ENCODE measurements around the gene ZSCAN23. TPM values are rescaled to one million over a fixed set of nuclear protein-coding genes. Genes with fewer than 3 reads are reported as not detected.
A peak's percentile ranks its signal among the peaks of the same experiment; 100 is the strongest.

Gene ZSCAN23
- total RNA-seq (2012; rRNA removed), result 2.0 and 7.1 TPM in 2 replicates

DNA sequence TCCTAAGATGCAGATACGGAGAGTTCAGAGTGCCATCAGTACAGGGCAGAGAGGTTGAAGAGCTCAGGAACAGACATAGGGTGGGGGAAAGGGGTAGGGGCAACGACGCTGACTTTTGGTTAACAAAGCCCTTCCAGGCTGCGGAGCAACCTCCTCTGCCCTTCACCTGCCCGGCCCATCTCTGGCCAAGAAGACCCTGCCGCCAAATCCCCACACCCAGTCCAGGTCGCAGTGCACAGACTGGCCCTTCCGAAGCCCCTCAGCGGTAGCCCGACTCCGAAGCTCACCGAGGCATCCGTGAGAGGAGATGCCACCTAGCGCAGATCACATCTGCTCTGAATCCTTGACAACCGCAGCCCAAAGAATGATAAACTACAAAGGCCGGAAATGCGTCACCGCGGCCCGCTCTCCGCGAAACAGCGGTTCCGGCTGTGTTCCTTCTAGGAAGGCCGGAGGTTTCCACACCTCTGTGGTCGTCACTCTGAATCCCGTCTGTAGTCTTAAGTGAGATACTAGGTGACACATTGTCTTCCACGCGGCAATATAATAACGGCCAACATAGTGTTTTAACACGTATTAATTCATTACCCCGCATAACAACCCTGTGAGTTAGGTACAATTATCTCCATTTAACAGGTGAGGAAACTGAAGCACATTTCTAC, at the start of gene ZSCAN23:
Gene ZSCAN23 (minus strand): TSS at position 380 of the 662 bp plus-strand sequence. CDS start 7,225 bp downstream, outside the sequence.
- no peaks in the 10 kb centered on the region for H3K36me3 ChIP-seq (ENCODE audit: insufficient read depth, low read length)
- H3K9me3 ChIP-seq (replicated peaks; ENCODE audit: low read length), result no peaks in the 10 kb centered on the region
- peak within 1 kb of the TSS; percentile 88 for H3K4me2 ChIP-seq (ENCODE audit: low read length)
- H3K27me3 ChIP-seq (ENCODE audit: control insufficient read depth, insufficient read depth, low read length), result peaks cover 6% of the 10 kb centered on the region
- peaks cover 4% of the 10 kb centered on the region for H3K4me1 ChIP-seq (ENCODE audit: control insufficient read depth, insufficient read depth, low read length)
- peak within 1 kb of the TSS; percentile 98 for H3K4me3 ChIP-seq (ENCODE audit: low read length)
- H3K9ac ChIP-seq (ENCODE audit: low read depth, low read length), result peak within 1 kb of the TSS; percentile 93

DNA sequence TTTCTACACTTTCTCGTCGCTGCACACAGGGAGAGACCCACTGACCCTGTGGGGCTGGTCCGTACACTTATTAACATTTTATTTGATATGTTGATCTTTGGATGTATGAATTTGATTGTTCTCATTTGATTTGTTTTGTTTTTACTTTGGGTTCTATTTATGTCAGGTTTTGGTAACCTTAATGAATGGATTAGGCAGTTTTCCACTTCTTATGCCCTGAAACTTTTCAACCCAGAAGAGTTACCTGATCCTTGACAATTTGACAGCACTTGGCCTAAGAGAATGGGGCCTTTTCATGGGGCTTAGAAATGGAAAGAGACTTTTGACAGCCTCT, 48.7 kb upstream of the ZSCAN23 start:
- Histone ChIP-seq H3K27me3 (ENCODE audit: control insufficient read depth, insufficient read depth, low read length) (peaks cover 9% of the 10 kb centered on the region), H3K4me2 (ENCODE audit: low read length) (no peak overlapping the region), H3K36me3 (ENCODE audit: insufficient read depth, low read length) (no peaks in the 10 kb centered on the region), H3K4me3 (ENCODE audit: low read length) (no peak overlapping the region), H3K4me1 (ENCODE audit: control insufficient read depth, insufficient read depth, low read length) (no peaks in the 10 kb centered on the region), H3K9ac (ENCODE audit: low read depth, low read length) (no peak overlapping the region), H3K9me3 (replicated peaks; ENCODE audit: low read length) (no peaks in the 10 kb centered on the region)

DNA sequence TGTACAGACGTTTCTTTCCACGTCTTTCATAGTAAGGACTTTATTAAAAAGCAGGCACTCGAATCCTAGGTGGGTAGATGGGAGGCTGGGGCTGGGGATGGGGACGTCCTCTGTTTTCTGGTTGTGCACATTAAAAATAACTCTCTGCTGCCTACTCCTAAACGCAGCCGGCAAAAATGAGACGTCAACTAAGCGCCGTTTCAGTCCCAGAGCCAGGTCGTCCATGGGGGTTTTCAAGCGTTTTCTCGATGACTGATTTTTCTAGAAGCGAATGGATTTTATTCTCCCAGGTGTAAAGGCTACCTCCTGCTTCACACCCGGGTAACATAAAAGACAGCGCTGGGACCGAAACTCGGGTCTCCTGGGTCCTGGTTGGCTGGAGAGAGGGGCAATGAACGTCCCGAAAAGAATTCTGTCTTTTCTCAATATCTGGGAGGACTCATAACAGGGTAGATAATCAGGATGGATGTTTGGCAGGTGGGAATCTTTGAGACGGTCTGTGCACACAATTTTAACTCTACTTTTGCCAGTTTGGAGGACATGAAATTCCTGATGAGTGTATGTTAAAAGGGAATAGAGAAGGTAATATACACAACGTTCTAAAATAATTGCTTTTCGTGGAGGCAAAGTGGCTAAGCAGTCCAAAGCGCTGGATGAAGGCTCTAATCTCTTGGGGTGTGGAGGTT, 47.1 kb upstream of the ZSCAN23 start:
- peak overlapping the region; percentile 79 for H3K4me3 ChIP-seq (ENCODE audit: low read length)

DNA sequence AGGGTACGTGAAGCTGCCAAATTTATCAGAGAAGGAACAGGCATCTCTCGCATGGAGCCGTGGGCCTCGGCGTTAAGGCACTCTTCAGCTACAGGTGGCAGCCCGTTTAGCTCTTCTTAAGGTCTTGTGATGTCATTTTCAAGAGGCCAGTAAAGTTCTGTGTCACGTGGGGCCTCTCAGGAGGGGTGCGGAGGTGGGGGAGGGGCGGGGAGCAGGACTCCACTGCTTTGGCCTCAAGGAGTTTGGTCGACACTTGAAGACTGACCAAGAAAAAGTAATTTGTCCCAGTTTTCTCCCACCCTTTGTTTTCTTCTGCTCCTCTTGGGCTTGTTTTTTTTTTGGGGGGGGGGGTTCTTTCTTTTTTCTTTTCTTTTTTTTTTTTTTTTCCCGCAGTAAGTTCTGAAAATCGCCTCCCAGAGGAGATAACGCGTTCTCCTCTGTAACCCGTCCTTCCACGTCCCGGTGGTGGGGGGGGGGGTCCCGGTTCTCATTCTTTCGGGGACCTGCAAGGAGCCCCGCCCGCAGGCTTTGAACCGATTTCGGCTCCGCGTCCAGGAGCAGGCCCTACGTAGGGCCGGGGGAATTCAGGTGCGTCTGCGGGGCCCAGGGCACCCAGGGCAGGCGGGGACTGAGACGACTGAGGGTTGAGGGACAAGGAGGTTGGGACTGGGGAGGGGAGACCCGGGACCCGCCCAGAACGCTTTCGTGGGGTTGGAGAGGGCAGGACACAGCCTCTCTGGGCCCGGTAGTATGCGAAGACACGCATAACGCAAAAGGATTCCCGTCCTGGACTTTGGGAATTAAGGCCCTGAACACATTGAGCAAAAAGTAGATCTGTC, 46.3 kb upstream of the ZSCAN23 start:
- Histone ChIP-seq H3K9ac (ENCODE audit: low read depth, low read length) (peak overlapping the region; percentile 81), H3K4me2 (ENCODE audit: low read length) (peak overlapping the region; percentile 81)

More for the DNA sequence above, 47.1 kb upstream of the ZSCAN23 start:
- Histone ChIP-seq H3K36me3 (ENCODE audit: insufficient read depth, low read length) (no peaks in the 10 kb centered on the region), H3K9me3 (replicated peaks; ENCODE audit: low read length) (no peaks in the 10 kb centered on the region), H3K27me3 (ENCODE audit: control insufficient read depth, insufficient read depth, low read length) (peaks cover 9% of the 10 kb centered on the region), H3K9ac (ENCODE audit: low read depth, low read length) (peak overlapping the region; percentile 81), H3K4me1 (ENCODE audit: control insufficient read depth, insufficient read depth, low read length) (no peaks in the 10 kb centered on the region), H3K4me2 (ENCODE audit: low read length) (peak overlapping the region; percentile 81)

DNA sequence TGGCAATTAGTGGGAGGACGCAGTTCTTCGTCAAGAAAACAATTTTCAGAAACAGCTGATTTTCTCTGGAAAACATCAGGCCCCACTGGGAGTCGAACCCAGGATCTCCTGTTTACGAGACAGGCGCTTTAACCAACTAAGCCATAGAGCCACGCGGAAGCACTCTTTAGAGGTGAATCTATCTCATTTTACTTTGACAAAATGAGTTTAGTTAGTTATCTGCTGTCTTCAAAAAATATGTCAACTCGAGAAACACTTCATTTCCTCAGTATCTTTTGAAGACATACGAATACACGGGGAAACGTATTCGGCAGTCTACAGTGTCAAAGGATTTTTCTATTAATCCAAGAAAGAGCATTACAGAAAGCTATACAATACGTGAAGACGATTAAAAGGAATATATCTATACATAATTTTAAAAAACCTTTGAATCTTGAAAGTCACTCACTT, 45.6 kb upstream of the ZSCAN23 start:
- no peaks in the 10 kb centered on the region for H3K36me3 ChIP-seq (ENCODE audit: insufficient read depth, low read length)
- H3K9ac ChIP-seq (ENCODE audit: low read depth, low read length), result no peak overlapping the region
- H3K4me2 ChIP-seq (ENCODE audit: low read length), result peak overlapping the region; percentile 81
- H3K9me3 ChIP-seq (replicated peaks; ENCODE audit: low read length), result no peaks in the 10 kb centered on the region
- H3K27me3 ChIP-seq (ENCODE audit: control insufficient read depth, insufficient read depth, low read length), result peaks cover 9% of the 10 kb centered on the region
- no peaks in the 10 kb centered on the region for H3K4me1 ChIP-seq (ENCODE audit: control insufficient read depth, insufficient read depth, low read length)
- H3K4me3 ChIP-seq (ENCODE audit: low read length), result peak overlapping the region; percentile 79

More for the DNA sequence above, 46.3 kb upstream of the ZSCAN23 start:
- Histone ChIP-seq H3K4me1 (ENCODE audit: control insufficient read depth, insufficient read depth, low read length) (no peaks in the 10 kb centered on the region), H3K27me3 (ENCODE audit: control insufficient read depth, insufficient read depth, low read length) (peaks cover 9% of the 10 kb centered on the region), H3K36me3 (ENCODE audit: insufficient read depth, low read length) (no peaks in the 10 kb centered on the region), H3K4me3 (ENCODE audit: low read length) (peak overlapping the region; percentile 79), H3K9me3 (replicated peaks; ENCODE audit: low read length) (no peaks in the 10 kb centered on the region)

DNA sequence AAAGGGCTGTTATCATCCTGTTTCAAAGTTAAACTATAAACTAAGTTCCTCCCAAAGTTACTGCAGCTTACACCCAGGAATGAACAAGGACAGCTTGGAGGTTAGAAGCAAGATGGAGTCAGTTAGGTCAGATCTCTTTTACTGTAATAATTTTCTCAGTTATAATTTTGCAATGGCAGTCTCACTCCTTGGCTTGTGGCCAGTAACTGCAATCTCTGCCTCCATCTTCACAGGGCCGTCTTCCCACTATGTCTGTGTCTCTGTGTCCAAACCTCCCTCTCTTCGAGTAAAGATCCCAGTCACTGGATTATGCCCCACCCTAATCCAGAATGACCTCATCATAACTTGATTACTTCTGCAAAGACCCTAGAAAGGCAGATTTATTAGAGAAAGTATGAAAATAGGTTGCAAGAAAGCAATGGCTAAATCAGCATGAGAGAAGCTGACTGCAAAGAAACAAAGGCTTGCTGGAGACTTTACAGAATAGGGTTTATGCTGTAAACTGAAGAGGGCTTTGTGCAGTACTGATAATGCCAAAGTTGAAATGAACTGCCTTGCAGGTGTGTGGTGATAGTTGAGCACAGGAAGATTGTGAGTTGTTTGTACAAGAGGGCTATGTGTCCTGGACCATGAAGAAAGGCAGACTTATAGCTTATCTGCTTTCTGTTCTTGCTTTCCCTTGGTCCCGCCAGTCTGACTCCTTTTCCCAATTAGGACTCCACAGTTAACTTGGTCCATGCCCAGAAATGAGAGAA, 43.9 kb upstream of the ZSCAN23 start:
- no peak overlapping the region for H3K4me3 ChIP-seq (ENCODE audit: low read length)
- no peaks in the 10 kb centered on the region for H3K4me1 ChIP-seq (ENCODE audit: control insufficient read depth, insufficient read depth, low read length)
- no peaks in the 10 kb centered on the region for H3K9me3 ChIP-seq (replicated peaks; ENCODE audit: low read length)
- H3K27me3 ChIP-seq (ENCODE audit: control insufficient read depth, insufficient read depth, low read length), result peaks cover 7% of the 10 kb centered on the region
- no peaks in the 10 kb centered on the region for H3K36me3 ChIP-seq (ENCODE audit: insufficient read depth, low read length)
- H3K9ac ChIP-seq (ENCODE audit: low read depth, low read length), result no peak overlapping the region
- no peak overlapping the region for H3K4me2 ChIP-seq (ENCODE audit: low read length)

DNA sequence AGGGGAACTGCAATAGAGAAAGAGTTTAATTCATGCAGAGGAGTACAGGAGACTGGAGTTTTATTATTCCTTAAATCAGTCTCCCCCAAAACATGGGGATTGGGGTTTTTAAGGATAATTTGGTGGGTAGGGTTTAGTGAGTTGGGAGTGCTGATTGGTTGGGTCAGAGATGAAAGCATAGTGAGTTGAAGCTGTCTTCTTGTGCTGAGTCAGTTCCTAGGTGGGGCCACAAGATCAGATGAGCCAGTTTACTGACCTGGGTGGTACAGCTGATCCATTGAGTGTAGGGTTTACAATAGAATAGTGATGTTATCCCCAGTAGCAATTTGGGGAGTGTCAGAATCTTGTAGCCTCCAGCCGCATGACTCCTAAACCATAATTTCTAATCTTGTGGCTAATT, 43.2 kb upstream of the ZSCAN23 start:
- no peak overlapping the region for H3K4me3 ChIP-seq (ENCODE audit: low read length)
- no peaks in the 10 kb centered on the region for H3K36me3 ChIP-seq (ENCODE audit: insufficient read depth, low read length)
- no peaks in the 10 kb centered on the region for H3K9me3 ChIP-seq (replicated peaks; ENCODE audit: low read length)
- no peak overlapping the region for H3K4me2 ChIP-seq (ENCODE audit: low read length)
- peaks cover 7% of the 10 kb centered on the region for H3K27me3 ChIP-seq (ENCODE audit: control insufficient read depth, insufficient read depth, low read length)
- no peak overlapping the region for H3K9ac ChIP-seq (ENCODE audit: low read depth, low read length)
- H3K4me1 ChIP-seq (ENCODE audit: control insufficient read depth, insufficient read depth, low read length), result no peaks in the 10 kb centered on the region

DNA sequence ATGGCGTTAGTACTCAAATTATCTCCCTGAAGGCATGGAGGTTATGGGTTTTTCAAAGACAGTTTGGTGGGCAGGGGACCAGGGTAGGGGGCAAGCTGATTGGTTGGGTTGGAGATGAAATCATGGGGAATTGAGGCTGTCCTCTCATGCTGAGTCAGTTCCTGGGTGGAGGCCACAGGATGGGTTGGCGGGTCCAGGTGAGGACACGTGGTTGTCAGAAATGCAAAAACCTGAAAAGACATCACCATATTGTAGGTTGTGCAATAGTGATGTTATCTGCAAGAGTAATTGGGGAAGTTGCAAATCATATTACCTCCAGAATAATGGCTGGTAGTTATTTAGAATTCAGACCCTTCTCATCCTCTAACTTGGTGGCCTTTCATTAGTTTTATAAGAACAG, 42.2 kb upstream of the ZSCAN23 start:
- no peaks in the 10 kb centered on the region for H3K36me3 ChIP-seq (ENCODE audit: insufficient read depth, low read length)
- peaks cover 14% of the 10 kb centered on the region for H3K27me3 ChIP-seq (ENCODE audit: control insufficient read depth, insufficient read depth, low read length)
- H3K4me2 ChIP-seq (ENCODE audit: low read length), result no peak overlapping the region
- H3K9me3 ChIP-seq (replicated peaks; ENCODE audit: low read length), result no peaks in the 10 kb centered on the region
- no peak overlapping the region for H3K9ac ChIP-seq (ENCODE audit: low read depth, low read length)
- H3K4me1 ChIP-seq (ENCODE audit: control insufficient read depth, insufficient read depth, low read length), result no peaks in the 10 kb centered on the region
- no peak overlapping the region for H3K4me3 ChIP-seq (ENCODE audit: low read length)

DNA sequence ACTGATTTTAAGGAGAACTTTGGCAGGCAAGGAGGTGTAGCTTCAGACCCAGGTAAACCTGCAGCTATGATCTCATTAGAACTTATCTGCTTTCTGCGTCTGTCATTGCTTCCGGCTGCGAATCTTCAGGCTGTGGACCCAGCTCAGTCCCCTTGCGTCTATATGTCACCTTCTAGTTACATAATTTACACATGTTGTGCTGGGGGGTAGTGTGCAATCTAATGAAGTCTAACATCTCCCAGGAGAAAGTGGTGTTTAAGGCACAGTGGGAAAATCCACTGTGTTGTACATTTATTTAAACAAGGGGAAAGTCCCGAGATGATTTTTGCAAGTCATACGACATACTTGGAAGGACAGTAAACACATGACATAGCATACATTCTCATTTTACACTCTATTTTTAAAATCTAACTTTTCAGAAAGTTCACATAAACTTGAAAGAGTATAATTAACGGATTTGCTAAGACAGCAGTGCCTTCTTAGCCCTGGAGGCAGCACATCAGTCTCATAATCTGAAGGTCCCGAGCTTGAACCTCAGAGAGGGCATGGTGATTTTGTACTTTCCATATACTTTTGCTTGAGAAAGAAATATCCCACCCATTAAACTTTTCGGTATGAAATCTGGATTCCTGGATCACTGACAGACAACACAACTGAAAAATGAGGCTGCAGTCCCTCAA, 37.1 kb upstream of the ZSCAN23 start:
- no peaks in the 10 kb centered on the region for H3K4me1 ChIP-seq (ENCODE audit: control insufficient read depth, insufficient read depth, low read length)
- no peak overlapping the region for H3K4me2 ChIP-seq (ENCODE audit: low read length)
- H3K27me3 ChIP-seq (ENCODE audit: control insufficient read depth, insufficient read depth, low read length), result peaks cover 46% of the 10 kb centered on the region
- no peaks in the 10 kb centered on the region for H3K9me3 ChIP-seq (replicated peaks; ENCODE audit: low read length)
- no peak overlapping the region for H3K9ac ChIP-seq (ENCODE audit: low read depth, low read length)
- H3K4me3 ChIP-seq (ENCODE audit: low read length), result no peak overlapping the region
- no peaks in the 10 kb centered on the region for H3K36me3 ChIP-seq (ENCODE audit: insufficient read depth, low read length)

DNA sequence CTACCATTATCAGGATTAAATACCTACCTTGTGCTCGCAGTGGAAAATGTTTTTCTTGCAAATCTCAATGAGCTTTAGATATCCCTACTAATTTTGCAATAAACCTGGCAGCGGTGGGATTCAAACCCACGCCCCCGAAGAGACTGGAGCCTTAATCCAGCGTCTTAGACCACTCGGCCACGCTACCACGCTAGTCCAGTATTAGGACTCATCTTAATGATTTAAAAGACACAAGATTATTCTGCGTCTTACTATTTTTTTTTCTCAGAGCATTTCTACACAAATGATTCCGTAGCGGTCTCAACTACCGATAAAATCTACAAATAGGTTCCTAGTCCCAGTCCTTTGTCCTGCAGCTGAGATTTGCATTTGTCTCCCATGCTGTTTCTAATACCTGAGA, 35.2 kb upstream of the ZSCAN23 start:
- H3K27me3 ChIP-seq (ENCODE audit: control insufficient read depth, insufficient read depth, low read length), result peaks cover 46% of the 10 kb centered on the region
- H3K4me3 ChIP-seq (ENCODE audit: low read length), result no peak overlapping the region
- H3K36me3 ChIP-seq (ENCODE audit: insufficient read depth, low read length), result no peaks in the 10 kb centered on the region

More for the DNA sequence above, 35.2 kb upstream of the ZSCAN23 start:
- Histone ChIP-seq H3K9me3 (replicated peaks; ENCODE audit: low read length) (no peaks in the 10 kb centered on the region), H3K4me1 (ENCODE audit: control insufficient read depth, insufficient read depth, low read length) (no peaks in the 10 kb centered on the region), H3K9ac (ENCODE audit: low read depth, low read length) (no peak overlapping the region), H3K4me2 (ENCODE audit: low read length) (peak overlapping the region; percentile 40)

Data from skeletal muscle satellite cell (primary cell).